GM21786 (cell line): ENCODE measurements around the gene MEAK7.

Experiments
- ATAC-seq: cut with Tn5 transposase; IDR thresholded peaks from one replicate; pipeline ENCODE4 v1.9.1; 2021; ENCODE audit not compliant: unreplicated experiment

Gene MEAK7

DNA sequence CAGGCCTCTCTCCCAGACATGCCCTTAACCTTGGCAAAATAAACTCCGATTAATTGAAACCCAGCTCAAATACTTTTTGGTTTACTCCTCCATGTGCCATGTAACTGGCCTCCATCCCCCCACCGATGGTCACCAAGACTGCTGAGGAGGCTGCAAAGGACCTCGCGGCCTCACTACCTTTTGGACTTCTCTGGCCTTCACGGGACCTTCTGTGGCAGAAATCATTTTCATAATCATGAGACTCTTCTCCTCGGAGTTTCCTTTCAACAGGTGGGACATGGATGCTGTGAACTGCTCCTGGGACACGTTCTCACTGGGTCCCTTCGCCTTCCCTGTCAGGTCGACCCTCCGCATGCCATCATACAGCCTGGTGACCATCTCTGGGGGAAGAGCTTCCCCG lies 9.0 kb downstream of the MEAK7 start:
- no peak for ATAC-seq

DNA sequence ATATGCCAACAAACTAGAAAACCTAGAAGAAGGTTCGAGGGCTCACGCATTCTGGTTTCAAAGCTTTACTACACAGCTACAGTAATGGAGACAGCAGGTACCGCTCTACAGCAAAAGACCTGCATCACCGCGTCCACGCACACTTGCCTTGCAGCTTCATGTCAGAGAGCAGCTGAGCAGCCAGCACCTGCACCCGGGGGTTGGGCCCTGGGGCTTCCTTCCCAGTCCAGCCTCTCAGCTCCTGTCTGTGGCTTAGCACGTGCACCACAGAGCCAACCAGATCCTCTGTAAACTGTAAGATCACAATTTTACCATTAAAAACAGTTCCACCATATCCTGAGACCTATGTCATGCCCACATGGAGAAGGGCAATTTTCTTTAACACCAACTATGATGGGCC lies 15.3 kb downstream of the MEAK7 start:
- ATAC-seq, result no peak

DNA sequence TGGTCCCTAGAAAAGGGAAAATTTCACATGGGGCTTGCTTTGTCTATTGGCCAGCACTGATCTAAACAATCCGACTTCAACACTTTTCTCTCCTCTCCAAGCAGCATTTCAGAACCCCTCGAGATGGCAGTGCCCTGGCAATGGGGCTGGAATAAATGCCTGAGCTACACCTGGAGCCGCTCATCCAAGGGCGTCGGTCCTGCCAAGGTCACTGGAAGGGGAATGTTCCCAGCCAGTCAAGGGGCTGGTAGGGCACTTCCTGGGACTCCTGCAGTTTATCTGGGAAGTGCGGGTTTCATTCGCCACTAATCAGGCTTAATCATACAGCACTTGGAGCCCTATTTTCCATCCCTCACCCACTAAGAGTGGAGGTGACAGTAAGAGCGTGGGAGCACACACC lies 17.1 kb downstream of the MEAK7 start:
- no peak for ATAC-seq

DNA sequence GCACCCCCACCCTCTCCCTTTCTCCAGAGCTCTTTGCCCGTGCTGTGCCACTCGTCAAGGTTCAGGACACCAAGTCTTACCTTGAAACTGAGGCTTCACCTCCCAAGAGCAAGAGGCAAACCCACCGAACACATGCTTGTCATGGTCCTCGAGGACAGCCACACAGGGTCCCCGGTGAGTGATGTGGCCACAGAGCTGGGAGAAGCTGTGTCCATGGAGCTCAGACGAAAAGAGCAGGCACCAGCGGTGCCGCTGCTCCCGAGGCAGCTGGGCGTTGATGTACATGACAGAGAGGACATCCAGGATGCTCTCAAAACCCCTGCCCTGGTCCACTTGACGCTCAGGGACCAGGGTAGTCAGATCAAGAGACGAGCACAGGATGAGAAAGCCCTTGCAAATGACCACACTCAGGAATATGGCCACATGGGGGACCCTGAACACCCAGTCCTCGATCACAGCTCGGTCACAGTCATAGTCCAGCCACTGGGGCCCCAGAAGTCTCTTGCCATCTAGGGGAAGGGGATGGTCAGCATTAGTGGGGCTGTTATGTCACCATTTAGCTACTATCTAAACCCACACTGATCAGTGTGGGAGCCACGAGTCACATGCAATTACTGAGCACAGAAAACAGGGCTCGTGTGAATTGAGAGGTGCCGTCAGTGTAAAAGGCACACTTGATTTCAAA lies 17.8 kb downstream of the MEAK7 start:
- ATAC-seq, result no peak

DNA sequence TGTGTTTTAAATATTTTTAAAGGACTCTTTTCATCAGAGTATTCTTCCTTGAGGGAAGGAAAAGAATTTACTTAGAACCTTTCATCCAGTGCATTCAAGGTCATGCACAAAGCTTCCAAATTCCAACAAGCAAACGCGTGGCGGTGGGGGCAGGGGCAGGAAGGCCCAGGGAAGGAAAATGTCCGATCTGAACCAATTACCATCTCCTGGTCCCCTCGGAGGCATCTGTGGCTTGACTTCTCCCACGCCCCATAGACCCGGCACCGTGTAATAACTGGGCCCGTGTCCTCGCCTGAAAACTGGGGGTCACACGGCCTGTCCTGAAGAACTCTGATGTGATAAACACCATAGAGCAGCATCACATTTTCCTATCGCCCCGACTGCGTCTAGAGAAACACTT lies 18.3 kb downstream of the MEAK7 start:
- no peak for ATAC-seq

DNA sequence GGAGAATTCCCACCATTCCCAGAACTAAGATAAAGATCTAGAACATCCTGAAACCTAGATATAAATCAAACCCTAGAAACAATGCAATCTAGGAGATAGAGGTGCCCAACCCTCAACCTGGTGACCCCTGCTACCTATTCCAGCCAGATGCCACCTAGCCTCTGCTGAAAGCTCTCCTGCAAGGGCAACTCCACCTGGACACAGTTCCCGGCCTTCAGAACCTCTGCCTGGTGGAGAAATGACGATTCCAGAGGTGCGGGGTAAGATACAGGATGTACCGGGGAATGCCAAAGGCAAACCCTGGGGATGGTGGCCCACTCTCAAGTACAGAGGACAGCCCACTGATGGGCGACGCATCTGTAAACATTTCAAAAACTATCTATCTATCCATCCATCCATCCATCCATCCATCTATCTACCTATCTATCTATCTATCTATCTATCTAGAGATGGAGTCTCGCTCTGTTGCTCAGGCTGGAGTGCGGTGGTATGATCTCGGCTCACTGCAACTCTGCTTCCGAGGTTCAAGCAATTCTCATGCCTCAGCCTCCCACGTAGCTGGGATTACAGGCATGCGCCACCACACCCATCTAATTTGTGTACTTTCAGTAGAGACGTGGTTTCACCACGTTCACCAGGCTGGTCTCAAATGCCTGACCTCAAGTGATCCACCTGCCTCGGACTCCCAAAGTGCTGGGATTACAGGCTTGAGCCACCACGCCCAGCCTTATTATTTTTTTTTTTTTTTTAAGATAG lies 19.0 kb downstream of the MEAK7 start:
- ATAC-seq, result no peak

DNA sequence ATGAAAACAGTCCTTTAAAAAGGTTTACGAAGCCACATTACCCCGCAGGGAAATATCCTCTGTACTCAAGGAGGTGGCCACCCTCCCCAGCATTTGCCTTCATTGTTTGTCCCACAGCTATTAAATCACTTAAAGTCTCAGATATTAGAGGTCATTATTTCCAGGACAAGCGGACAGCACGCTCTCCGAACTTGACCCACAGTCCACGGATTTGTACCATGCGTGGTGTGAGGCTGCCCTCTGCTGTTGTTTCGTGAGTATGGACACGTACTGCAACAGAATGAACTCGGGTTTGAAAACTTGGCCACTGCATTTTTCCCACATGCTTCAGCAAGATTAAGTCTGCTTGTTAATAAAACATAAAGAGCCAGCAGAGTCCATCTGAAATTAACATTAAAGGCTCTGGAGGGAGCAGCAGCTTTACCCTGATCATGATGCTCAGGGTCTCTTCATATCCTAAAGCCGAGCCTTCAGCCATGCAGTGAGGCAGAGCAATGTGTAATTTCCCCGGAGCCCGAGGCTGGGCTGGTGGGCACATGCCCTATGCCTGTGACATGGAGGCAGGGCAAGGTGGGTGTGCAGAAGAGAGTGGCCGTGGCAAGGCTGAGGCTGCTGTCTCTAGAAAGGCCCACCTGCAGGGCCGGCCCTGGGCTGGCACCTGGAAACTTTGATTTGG lies 19.7 kb downstream of the MEAK7 start:
- ATAC-seq, result no peak

DNA sequence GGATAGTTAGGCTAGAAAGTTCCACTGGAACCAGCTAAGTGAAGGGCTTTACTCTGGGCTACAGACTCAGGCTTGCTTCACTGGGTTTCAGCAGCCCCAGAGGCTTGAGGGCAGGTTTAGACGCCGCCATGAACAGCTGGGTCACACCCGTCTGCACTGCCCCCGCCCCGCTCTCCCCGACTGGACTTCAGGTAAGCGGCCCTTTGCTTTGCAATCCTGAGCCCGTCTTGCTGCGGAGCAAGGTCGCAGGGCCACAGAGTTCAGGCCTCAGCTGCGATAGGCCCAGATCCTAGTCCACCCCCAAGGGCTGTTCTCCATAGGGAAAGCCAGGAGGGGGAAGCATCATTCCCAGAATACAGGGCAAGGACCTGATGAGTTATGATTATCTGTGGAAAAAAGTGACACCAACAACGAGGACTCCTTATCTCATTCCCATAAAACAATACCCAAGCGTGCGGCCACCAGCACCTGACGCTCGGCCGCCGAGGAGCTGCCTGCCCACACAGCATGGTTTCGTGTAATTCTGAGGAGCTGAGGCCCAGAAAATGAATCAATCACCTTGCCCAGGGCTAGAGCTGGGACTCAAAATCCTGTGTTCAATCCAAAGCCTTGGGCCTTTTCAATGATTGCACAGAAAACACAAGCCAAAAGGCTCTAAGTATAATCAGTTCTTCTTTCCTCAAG lies 20.4 kb downstream of the MEAK7 start:
- no peak for ATAC-seq

DNA sequence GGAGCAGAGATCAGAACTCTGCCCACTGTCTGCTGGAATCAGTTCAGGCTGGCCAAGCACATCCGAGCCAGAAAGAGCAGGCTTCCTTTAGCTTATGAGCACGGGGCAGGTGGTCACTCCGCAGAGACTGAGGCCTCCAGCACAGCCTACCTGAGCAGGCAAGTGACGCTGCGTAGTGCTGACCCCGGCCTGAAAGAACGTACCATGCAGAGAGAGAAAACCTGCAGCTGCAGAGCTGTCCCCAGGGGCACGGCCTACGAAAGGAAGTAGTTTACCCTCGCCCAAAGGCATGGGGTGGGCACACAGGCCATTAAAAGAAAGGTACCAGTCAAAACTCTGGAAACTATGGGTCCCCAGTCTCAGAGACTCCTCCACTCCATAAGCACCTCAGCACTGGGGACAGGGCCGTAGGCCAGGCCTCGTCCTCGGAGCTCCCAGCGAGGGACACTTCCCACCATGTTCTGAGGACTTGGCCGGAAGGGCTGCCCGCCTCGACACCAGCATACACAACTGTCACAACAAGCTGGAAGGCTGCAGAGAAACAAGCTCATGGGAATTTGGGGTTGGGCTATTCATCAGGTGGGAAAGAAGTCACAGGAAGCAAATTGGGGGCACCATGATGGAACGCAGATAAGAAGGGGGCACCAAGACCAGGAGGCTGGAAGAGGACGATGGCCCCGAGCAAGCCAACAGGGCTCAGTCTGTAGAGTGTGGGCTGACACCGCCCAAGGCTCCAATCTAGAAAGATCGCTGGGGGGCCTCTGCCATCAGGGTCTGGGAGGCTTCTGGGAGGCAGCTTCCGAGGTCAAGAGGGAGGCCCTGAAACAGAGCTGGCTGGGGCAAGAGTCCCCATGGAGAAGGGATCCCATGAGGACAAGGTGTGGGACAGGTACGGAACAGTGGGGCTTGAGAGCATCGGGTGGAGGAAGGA lies 21.2 kb downstream of the MEAK7 start:
- no peak for ATAC-seq

DNA sequence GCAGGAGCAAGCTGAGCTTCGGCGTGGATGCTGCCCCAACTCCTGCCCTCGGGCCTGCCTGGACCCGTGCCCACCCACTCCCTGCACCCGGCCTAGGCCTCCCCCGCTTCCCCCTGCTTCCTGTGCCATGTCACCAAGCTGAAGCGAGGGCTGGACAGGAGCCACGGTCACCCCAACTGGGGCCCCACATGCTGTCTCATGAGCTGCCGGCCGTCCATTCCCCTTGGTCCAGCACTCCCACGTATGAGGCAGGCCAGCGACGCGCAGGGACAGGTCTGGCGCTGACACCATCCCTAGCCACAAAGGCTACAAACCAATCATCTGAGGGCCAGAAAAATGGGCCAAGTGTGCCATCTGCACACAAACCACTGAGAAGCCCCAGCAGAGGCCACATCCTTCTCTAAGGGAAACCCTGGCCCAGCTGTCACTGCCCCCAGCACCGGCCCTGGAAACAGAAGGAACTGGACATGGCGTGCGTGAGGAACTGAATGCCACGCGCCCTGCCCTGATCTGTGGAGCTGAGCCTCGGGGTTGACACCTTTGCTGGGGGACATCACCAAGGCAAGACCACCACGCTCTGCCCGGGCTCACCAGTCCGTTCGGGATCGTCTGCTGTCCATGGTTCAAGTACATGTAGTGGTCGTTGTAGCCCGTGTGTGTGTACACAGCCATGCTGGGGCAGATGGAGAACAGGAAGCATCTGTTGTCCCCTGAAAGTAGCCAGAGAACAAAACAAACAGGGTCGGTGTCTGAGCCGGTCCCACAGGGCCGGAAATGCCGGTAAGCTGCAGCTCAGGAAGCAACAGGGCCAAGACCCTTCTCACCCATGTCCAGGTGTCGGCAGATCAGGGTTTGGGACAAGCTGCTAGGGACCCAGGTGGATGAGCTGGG lies 22.2 kb downstream of the MEAK7 start:
- no peak for ATAC-seq

DNA sequence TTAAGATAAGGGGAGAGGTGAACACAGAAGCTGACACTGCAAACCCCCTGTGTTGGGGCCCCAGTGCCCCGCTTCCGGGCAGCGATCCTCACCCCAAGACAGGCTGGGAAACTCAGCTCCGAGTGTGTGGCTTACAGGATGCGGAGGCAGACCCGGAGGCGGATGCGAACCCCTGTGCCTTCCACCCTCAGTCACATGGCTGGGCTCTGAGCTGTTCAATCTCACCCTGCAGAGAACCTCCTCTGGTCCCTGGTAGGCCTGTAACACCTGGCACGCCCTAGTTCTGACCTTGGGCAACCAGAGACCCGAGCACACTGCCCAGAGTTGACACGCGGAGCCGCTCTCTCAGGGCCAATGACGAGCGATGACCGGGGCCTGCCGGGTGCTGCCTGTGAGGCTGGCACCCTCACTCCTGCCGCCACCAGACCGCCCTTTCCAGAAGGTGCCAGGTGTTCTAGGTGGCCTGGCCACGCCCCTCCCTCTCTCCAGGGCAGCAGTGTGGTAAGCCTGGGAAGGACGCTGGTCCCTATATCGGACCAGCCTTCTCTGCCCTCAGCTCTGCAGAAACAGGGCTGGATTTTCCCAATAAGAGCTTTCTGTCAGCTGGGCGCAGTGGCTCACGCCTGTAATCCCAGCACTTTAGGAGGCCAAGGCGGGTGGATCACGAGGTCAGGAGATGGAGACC lies 23.3 kb downstream of the MEAK7 start:
- no peak for ATAC-seq

DNA sequence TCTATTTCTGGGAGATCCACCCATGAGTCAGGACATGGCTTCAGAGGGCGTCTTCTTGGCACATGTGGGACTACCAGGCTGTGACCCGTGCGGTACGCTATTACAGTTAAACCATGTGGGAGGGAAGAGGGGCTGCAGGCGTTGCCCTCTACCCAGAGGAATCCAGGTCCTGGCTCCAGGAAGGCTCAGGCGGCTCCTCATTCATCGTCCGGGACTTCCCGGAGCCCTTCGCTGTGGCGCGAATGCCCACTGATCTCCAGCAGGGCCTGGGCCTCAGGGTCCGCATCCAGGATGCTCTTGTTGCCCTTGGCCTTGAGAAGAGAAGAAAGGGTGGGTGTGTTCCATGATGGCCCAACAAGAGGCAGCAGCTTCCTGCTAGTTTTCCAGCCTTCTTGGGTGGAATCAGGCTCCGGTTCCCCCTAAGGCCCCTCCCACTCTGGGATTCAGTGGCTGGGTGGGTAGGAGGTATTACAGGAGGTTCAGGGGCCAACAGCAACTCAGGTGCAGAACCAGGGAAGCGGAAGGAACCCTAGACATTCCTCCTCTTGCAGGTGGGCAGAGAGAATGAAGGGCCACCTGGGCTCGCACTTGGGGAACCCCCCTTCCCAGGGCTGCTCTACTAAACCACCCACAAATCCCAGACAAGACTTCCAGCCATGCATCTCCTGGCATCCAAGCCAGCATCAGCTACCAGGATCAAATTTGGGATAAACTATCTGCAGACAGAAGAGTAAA lies 24.6 kb downstream of the MEAK7 start:
- ATAC-seq, result no peak

DNA sequence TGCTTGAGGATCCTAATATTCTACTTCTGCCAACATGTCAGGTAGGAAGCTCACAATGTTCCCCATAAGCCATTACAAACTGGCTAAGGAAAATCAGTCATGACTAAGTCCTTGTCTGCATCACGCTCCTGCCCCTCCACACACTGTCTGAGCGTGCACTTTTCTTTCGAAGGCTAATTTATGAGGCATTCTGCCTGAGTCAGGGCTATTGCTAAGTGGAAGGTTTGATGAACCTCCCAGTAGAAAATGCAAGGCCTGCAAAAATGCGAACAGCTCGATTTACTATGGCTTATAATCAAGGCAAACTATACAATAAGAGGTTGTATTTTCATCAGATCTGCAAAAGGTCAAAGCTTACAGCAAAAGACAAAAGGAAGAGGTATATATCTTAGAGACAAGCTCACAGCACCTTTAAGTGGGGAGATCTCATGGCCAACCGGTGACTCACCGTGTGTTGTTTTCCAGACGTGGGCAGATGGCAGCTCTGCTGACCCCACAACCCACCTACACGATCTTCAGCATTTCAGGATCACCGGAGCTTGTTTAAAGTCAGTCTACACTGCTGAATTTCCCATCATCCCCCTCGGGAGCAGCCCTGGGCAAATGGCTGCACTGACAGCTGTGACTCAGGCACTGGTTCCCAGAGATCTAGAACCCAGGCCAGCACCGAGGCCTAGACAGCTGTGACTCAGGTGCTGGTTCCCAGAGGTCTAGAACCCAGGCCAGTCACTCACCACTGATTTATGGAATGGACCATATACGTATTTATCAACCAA lies 26.1 kb downstream of the MEAK7 start:
- ATAC-seq, result no peak

DNA sequence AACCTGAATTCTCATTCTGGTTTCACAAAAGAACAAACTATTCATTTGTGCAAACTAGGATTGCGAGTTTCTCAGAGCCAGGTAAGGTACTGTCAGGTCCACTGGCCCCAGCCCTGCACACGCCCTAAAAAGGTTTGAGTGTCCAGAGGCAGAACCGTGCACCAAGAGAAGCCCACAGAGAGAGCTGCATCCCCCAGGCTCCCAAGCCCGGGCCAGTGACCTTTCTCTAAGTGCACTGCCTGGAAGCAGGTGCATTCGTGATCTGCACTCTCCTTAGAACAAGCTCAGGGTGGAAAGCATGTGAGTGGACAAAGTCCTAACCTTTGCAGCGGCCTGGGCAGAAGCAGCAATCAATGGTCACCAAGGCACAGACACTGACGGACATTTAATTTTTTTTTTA lies 26.8 kb downstream of the MEAK7 start:
- ATAC-seq, result no peak

DNA sequence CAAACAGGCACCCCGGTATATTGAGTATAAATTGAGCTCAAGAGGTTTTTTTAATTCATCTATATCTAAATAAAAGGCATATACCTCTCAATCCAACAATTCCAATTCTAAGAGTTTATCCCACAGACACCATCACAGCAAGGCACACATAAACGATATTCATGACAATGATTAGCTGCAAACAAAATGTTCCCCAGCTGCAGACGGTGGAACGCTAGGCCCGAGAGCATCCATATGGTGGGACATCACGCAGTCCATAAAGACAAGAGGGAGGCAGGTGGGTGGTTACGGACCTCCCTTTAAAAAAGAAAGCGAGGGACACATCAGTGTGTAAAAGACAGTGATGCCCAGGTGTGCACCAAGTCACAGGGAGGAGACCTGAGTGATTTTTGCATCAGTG lies 28.1 kb downstream of the MEAK7 start:
- ATAC-seq, result no peak

DNA sequence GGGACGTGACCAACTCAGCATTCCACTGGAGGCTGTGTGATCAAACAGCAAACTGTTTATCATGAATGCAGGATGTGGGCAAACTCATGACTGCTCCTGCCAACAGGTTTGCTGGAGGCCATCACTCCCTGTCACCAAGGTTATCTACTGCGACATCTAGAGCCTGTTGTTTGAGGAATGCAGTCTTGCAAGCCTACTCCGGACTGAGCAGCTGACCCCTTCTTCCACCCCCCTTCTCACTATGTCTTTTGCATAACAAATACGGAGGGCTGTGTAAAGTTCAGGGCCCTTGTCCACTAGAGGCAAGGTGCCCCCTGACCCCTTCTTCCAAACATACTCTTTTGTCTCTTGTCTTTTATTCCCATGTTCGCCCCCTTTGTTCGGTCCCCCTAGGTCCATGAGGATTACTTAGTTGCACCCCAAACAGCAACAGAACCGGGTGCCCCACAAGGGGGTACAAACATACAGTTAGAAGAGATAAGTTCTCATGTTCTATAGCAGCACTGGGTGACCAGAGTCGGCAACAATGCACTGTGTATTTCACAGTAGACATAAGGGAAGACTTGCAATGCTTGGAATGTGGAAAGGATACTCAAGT lies 28.7 kb downstream of the MEAK7 start:
- no peak for ATAC-seq

DNA sequence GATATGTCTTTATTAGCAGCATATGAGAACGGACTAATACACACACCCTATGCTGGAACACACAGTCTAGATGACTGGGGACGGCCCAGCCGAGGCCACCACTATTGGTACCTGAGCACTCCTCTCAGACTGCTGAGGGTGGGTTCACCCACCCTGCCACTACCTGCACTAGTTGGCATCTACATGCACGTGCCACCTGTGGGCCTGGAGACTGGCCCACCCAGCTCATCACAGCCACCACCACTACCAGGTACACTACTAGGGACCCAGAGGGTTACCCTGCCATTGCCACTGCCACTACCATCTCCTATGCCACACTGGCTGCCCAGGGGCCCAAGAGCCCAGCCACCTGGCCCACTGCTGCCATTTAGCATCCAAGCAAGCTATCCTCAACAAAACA lies 32.5 kb downstream of the MEAK7 start:
- ATAC-seq, result no peak
